PC-3 (cell line): Measurements from ENCODE around the gene PLOD1. TPM values are rescaled to one million over a fixed set of nuclear protein-coding genes. Genes with fewer than 3 reads are reported as not detected.

Source experiments
- ATAC-seq: fragments of 200-7000 bp; cut with Tn5 transposase; 2 replicates; pipeline ENCODE4 v1.9.1; 2020; ENCODE audit warnings: mild to moderate bottlenecking, moderate library complexity
- BruUV-seq: library from RNA; stranded (reverse); fragments of 400-500 nt; replicated peaks from 2 replicates; lab custom pipeline; 2021; lab: Mats Ljungman, UMichigan
- CTCF ChIA-PET: fragments of 300-600 bp; sonication (Branson Sonifier 250); formaldehyde crosslinking; loops from one replicate; lab custom pipeline; 2022; ENCODE audit warnings: antibody characterized with exemption; lab: Charles Lee
- POLR2A ChIA-PET: fragments of 300-600 bp; sonication (Branson Sonifier 250); formaldehyde crosslinking; loops from one replicate; lab custom pipeline; 2022; ENCODE audit warnings: antibody characterized with exemption; ENCODE audit not compliant: unreplicated experiment; lab: Charles Lee
- DNase-seq: peaks from one replicate; pipeline ENCODE4 v3.0.0-alpha.2; 2015
- H2AFZ ChIP-seq: fragments of 300-600 bp; sonication (generic); 2 replicates; pipeline ENCODE4 v1.6.0; 2016; ENCODE audit warnings: antibody characterized with exemption, low read length
- H3F3A ChIP-seq: fragments of 300-600 bp; sonication (generic); one replicate; pipeline ENCODE4 v1.6.0; 2017; ENCODE audit warnings: antibody characterized with exemption, low read length, control low read depth, mild to moderate bottlenecking; ENCODE audit not compliant: unreplicated experiment
- H3K27ac ChIP-seq: fragments of 300-600 bp; sonication (generic); 2 replicates; pipeline ENCODE4 v1.5.1; 2016; ENCODE audit warnings: mild to moderate bottlenecking, low read length
- H3K27me3 ChIP-seq: fragments of 300-600 bp; sonication (generic); 2 replicates; pipeline ENCODE4 v1.6.1; 2016; ENCODE audit warnings: low read length, mixed read lengths
- H3K36me3 ChIP-seq: fragments of 300-600 bp; sonication (generic); 2 replicates; pipeline ENCODE4 v1.6.1; 2016; ENCODE audit warnings: low read depth, mixed run types, low read length, mixed read lengths
- H3K4me1 ChIP-seq: fragments of 300-600 bp; sonication (generic); 2 replicates; pipeline ENCODE4 v1.5.1; 2016; ENCODE audit warnings: low read length; ENCODE audit not compliant: insufficient read depth
- H3K4me2 ChIP-seq: fragments of 300-600 bp; sonication (generic); 2 replicates; pipeline ENCODE4 v1.6.0; 2016; ENCODE audit warnings: low read length
- H3K4me3 ChIP-seq: fragments of 300-600 bp; sonication (generic); 2 replicates; pipeline ENCODE4 v1.5.1; 2016; ENCODE audit warnings: mild to moderate bottlenecking, low read length, mixed read lengths
- H3K79me2 ChIP-seq: fragments of 300-600 bp; sonication (generic); 2 replicates; pipeline ENCODE4 v1.6.1; 2017; ENCODE audit warnings: low read length, mixed read lengths
- H3K9ac ChIP-seq: fragments of 300-600 bp; sonication (generic); 2 replicates; pipeline ENCODE4 v1.6.0; 2016; ENCODE audit warnings: mild to moderate bottlenecking, low read length
- H3K9me2 ChIP-seq: fragments of 300-600 bp; sonication (generic); replicated peaks from 2 replicates; pipeline ENCODE4 v1.6.1; 2016; ENCODE audit warnings: mixed run types, low read length, mixed read lengths
- H3K9me3 ChIP-seq: fragments of 300-600 bp; sonication (generic); 2 replicates; pipeline ENCODE4 v1.6.1; 2016; ENCODE audit warnings: low read length, mixed read lengths
- H4K20me1 ChIP-seq: fragments of 300-600 bp; sonication (generic); 2 replicates; pipeline ENCODE4 v1.6.1; 2016; ENCODE audit warnings: low read length, mixed read lengths
- CTCF ChIP-seq: fragments of 300-600 bp; sonication (generic); conservative IDR thresholded peaks from 2 replicates; pipeline ENCODE4 v1.5.1; 2017; ENCODE audit warnings: antibody characterized with exemption, low read depth, mild to moderate bottlenecking, low read length
- EZH2 ChIP-seq: fragments of 300-600 bp; sonication (generic); IDR thresholded peaks from one replicate; pipeline ENCODE4 v1.6.1; 2017; ENCODE audit warnings: antibody characterized with exemption, mild to moderate bottlenecking, low read length; ENCODE audit not compliant: unreplicated experiment
- EZH2phosphoT487 ChIP-seq: fragments of 300-600 bp; sonication (generic); IDR thresholded peaks from 2 replicates; pipeline ENCODE4 v1.6.1; 2018; ENCODE audit warnings: mild to moderate bottlenecking, antibody characterized with exemption, low read length, borderline replicate concordance
- intact Hi-C: fragments of 100-400 bp; cut with micrococcal nuclease; formaldehyde crosslinking; loops from 2 replicates; pipeline ENCODE4 v1.9.0; 2023
- total RNA-seq: library from RNA; depleted of rRNA; stranded (reverse); fragments of >200 nt; gene quantifications from 2 replicates; pipeline ENCODE4 v1.2.3, GENCODE V29; 2014

PLOD1 gene
- total RNA-seq, 1 experiment from 2014 or later = 179 TPM

- BruUV-seq = no TSS peak
Measured at GRCh38 chr1:12001249-12001917, 66.9 kb downstream of the PLOD1 start.

GRCh38 chr1:12001996-12002493 lies 67.5 kb downstream of the PLOD1 start:
- Histone ChIP-seq H3K4me1 (no peaks in the 10 kb centered on the region), H3F3A (no peaks in the 10 kb centered on the region), H3K9me2 (no peaks in the 10 kb centered on the region), H3K27ac (no peak overlapping the region), H3K79me2 (no peaks in the 10 kb centered on the region), H3K9me3 (no peaks in the 10 kb centered on the region), H2AFZ (no peak overlapping the region), H3K4me3 (no peak overlapping the region), H3K9ac (no peak overlapping the region), H3K4me2 (no peak overlapping the region), H3K36me3 (peaks cover 76% of the 10 kb centered on the region), H4K20me1 (no peaks in the 10 kb centered on the region), H3K27me3 (no peaks in the 10 kb centered on the region)
- CTCF ChIA-PET = no interaction called here
- BruUV-seq = no TSS peak
- intact Hi-C loops = no loop called here
- POLR2A ChIA-PET = interaction anchor here (1.0 kb wide), 1 partner anchor 93 kb away, joined by 4 read pairs; no protein-coding TSS in a partner anchor
- peak; percentile 43 for DNase-seq
- peak; percentile 82 for ATAC-seq
- TF ChIP-seq EZH2 (no peak), CTCF (no peak), EZH2phosphoT487 (no peak)

More at GRCh38 chr1:12001249-12001917, 66.9 kb downstream of the PLOD1 start:
- peak; percentile 30 for DNase-seq
- ChIA-PET POLR2A (interaction anchor here (1.0 kb wide), 1 partner anchor 92 kb away, joined by 4 read pairs; no protein-coding TSS in a partner anchor), CTCF (no interaction called here)
- no peaks in the 10 kb centered on the region for H3K79me2 ChIP-seq
- no peaks in the 10 kb centered on the region for H3K9me2 ChIP-seq
- TF ChIP-seq EZH2 = no peak
- peak; percentile 66 for TF ChIP-seq CTCF
- no peak for TF ChIP-seq EZH2phosphoT487
- intact Hi-C loops = no loop called here
- H3K36me3 ChIP-seq = peaks cover 73% of the 10 kb centered on the region
- no peaks in the 10 kb centered on the region for H3K27me3 ChIP-seq
- H2AFZ ChIP-seq = no peak overlapping the region
- no peak overlapping the region for H3K4me2 ChIP-seq
- no peaks in the 10 kb centered on the region for H3K4me1 ChIP-seq
- no peak overlapping the region for H3K27ac ChIP-seq
- no peaks in the 10 kb centered on the region for H3K9me3 ChIP-seq
- H3F3A ChIP-seq = no peaks in the 10 kb centered on the region
- ATAC-seq = no peak
- no peak overlapping the region for H3K4me3 ChIP-seq
- H3K9ac ChIP-seq = no peak overlapping the region
- H4K20me1 ChIP-seq = no peaks in the 10 kb centered on the region

GRCh38 chr1:12003762-12004161 lies 69.2 kb downstream of the PLOD1 start:
- H3F3A ChIP-seq = no peaks in the 10 kb centered on the region
- no peak overlapping the region for H3K9ac ChIP-seq
- POLR2A ChIA-PET = no interaction called here
- no peak for TF ChIP-seq EZH2
- TF ChIP-seq CTCF = no peak
- no peak for TF ChIP-seq EZH2phosphoT487
- BruUV-seq = no TSS peak
- H3K9me2 ChIP-seq = no peaks in the 10 kb centered on the region
- no peaks in the 10 kb centered on the region for H4K20me1 ChIP-seq
- H3K36me3 ChIP-seq = peaks cover 71% of the 10 kb centered on the region
- H3K79me2 ChIP-seq = no peaks in the 10 kb centered on the region
- intact Hi-C loops = no loop called here
- no peaks in the 10 kb centered on the region for H3K27me3 ChIP-seq
- no peak overlapping the region for H3K4me3 ChIP-seq
- DNase-seq (no peak), ATAC-seq (no peak)
- CTCF ChIA-PET = no interaction called here
- H2AFZ ChIP-seq = no peak overlapping the region
- no peak overlapping the region for H3K4me2 ChIP-seq
- H3K27ac ChIP-seq = no peak overlapping the region
- H3K4me1 ChIP-seq = no peaks in the 10 kb centered on the region
- no peaks in the 10 kb centered on the region for H3K9me3 ChIP-seq
